Ishikawa (cell line): ENCODE measurements around the gene ATP5F1D.

Experiments used
- CREB1 ChIP-seq: IDR thresholded peaks from 2 replicates; pipeline ENCODE4 v1.6.1; 2012; ENCODE audit warnings: low read depth
- EGR1 ChIP-seq: IDR thresholded peaks from 2 replicates; pipeline ENCODE4 v1.6.1; 2012
- EP300 ChIP-seq: IDR thresholded peaks from 2 replicates; pipeline ENCODE4 v1.6.1; 2012; ENCODE audit warnings: borderline replicate concordance
- FOXM1 ChIP-seq: IDR thresholded peaks from 2 replicates; pipeline ENCODE4 v1.6.1; 2012; ENCODE audit warnings: low read depth, borderline replicate concordance
- TAF1 ChIP-seq: IDR thresholded peaks from 2 replicates; pipeline ENCODE4 v1.6.1; 2012; ENCODE audit warnings: low read depth, mild to moderate bottlenecking
- TEAD4 ChIP-seq: IDR thresholded peaks from 2 replicates; pipeline ENCODE4 v1.6.1; 2012
- YY1 ChIP-seq: IDR thresholded peaks from 2 replicates; pipeline ENCODE4 v1.6.1; 2012; ENCODE audit warnings: low read depth
- TF ChIP-seq, protein P1 (sequence below): IDR thresholded peaks from 2 replicates; pipeline ENCODE4 v1.6.1; 2012
- TF ChIP-seq, protein P2 (sequence below): IDR thresholded peaks from 2 replicates; pipeline ENCODE4 v1.6.1; 2012
- TF ChIP-seq, protein P3 (sequence below): IDR thresholded peaks from 2 replicates; pipeline ENCODE4 v1.6.1; 2012; ENCODE audit warnings: low read depth, mild to moderate bottlenecking

DNA sequence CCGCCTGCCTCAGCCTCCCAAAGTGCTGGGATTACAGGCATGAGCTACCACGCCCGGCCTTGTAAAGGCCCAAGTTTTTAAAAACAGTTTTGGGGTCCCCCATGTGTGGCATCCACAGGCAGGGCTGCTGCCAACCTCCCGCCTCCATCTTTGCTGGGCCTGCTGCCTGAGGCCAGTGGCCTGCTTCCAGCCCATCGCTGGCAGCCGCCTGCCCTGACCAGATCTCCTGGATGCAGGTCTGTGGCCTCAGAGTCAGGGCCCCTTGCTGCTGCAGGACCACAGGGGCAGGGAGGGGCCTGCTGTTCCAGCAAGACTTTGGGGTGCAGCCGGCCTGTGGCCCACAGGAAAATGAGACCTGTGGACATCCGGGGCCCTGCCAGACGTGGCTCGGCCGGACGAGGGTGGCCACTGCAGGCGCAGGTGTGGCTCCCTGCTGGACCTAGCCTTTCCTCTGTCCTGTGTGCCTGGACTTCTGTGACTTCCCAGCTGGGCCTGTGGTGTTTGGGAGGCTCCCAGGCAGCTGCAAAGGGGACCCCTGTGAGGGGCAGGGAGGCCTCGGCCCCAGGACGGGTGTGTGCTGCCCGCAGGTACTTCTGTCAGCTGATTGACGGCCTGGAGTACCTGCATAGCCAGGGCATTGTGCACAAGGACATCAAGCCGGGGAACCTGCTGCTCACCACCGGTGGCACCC lies 21.6 kb upstream of the ATP5F1D start:
- TF ChIP-seq, protein P1, sequence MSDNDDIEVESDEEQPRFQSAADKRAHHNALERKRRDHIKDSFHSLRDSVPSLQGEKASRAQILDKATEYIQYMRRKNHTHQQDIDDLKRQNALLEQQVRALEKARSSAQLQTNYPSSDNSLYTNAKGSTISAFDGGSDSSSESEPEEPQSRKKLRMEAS = no peak
- TF ChIP-seq CREB1 (no peak), TAF1 (no peak), YY1 (no peak), EP300 (no peak), EGR1 (no peak), FOXM1 (no peak), TEAD4 (no peak)
- TF ChIP-seq, protein P2, sequence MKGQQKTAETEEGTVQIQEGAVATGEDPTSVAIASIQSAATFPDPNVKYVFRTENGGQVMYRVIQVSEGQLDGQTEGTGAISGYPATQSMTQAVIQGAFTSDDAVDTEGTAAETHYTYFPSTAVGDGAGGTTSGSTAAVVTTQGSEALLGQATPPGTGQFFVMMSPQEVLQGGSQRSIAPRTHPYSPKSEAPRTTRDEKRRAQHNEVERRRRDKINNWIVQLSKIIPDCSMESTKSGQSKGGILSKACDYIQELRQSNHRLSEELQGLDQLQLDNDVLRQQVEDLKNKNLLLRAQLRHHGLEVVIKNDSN = no peak
- TF ChIP-seq, protein P3, sequence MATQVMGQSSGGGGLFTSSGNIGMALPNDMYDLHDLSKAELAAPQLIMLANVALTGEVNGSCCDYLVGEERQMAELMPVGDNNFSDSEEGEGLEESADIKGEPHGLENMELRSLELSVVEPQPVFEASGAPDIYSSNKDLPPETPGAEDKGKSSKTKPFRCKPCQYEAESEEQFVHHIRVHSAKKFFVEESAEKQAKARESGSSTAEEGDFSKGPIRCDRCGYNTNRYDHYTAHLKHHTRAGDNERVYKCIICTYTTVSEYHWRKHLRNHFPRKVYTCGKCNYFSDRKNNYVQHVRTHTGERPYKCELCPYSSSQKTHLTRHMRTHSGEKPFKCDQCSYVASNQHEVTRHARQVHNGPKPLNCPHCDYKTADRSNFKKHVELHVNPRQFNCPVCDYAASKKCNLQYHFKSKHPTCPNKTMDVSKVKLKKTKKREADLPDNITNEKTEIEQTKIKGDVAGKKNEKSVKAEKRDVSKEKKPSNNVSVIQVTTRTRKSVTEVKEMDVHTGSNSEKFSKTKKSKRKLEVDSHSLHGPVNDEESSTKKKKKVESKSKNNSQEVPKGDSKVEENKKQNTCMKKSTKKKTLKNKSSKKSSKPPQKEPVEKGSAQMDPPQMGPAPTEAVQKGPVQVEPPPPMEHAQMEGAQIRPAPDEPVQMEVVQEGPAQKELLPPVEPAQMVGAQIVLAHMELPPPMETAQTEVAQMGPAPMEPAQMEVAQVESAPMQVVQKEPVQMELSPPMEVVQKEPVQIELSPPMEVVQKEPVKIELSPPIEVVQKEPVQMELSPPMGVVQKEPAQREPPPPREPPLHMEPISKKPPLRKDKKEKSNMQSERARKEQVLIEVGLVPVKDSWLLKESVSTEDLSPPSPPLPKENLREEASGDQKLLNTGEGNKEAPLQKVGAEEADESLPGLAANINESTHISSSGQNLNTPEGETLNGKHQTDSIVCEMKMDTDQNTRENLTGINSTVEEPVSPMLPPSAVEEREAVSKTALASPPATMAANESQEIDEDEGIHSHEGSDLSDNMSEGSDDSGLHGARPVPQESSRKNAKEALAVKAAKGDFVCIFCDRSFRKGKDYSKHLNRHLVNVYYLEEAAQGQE = no peak
